Brain microvascular endothelial cell (primary cell): ENCODE data around the gene FICD.
A peak's percentile ranks its signal among the peaks of the same experiment; 100 is the strongest.
"Not testable (repeated sequence)": the region's sequence is repeated elsewhere in the genome, so short reads cannot be mapped to it uniquely, and the experiment has no call there.

Experiments used
- DNase-seq: peaks from one replicate; pipeline ENCODE4 v3.0.0-alpha.2; 2020
- H3K27ac ChIP-seq: fragments of 250-450 bp; sonication (Bioruptor Pico); 2 replicates; pipeline ENCODE4 v1.5.1; 2020; ENCODE audit warnings: mild to moderate bottlenecking, moderate library complexity
- H3K27me3 ChIP-seq: fragments of 250-450 bp; sonication (Bioruptor Pico); replicated peaks from 2 replicates; pipeline ENCODE4 v1.5.1; 2020; ENCODE audit warnings: mild to moderate bottlenecking
- H3K36me3 ChIP-seq: fragments of 250-450 bp; sonication (Bioruptor Pico); replicated peaks from 2 replicates; pipeline ENCODE4 v1.5.1; 2020; ENCODE audit warnings: mild to moderate bottlenecking
- H3K4me3 ChIP-seq: 2 replicates; pipeline ENCODE4 v1.5.1; 2011; ENCODE audit warnings: low read depth, mild to moderate bottlenecking, control low read depth, low read length, moderate library complexity
- CTCF ChIP-seq: IDR thresholded peaks from 2 replicates; pipeline ENCODE4 v1.5.1; 2011; ENCODE audit warnings: low read depth, mild to moderate bottlenecking, moderate library complexity, low read length, control low read depth, inconsistent platforms; ENCODE audit errors: missing control alignments
- in situ Hi-C: cut with HindIII; loops from 2 replicates; pipeline ENCODE4 v1.10.0; 2017; ENCODE audit warnings: low sequenced_read_pairs, low pct_ligation_motif_present

The FICD gene

GRCh38 chr12:108551535-108551934, 36.5 kb downstream of the FICD start:
- Histone ChIP-seq H3K27me3 (no peaks in the 10 kb centered on the region), H3K36me3 (peaks cover 18% of the 10 kb centered on the region), H3K4me3 (no peak overlapping the region), H3K27ac (no peak overlapping the region)
- no peak for TF ChIP-seq CTCF
- DNase-seq = no peak
- in situ Hi-C loops = no loop called here

GRCh38 chr12:108553799-108554198, 38.7 kb downstream of the FICD start:
- no peak for DNase-seq
- Histone ChIP-seq H3K27ac (no peak overlapping the region), H3K27me3 (no peaks in the 10 kb centered on the region), H3K4me3 (no peak overlapping the region), H3K36me3 (peaks cover 3% of the 10 kb centered on the region)
- no peak for TF ChIP-seq CTCF
- in situ Hi-C loops = no loop called here

GRCh38 chr12:108555383-108555782, 40.3 kb downstream of the FICD start:
- H3K36me3 ChIP-seq, H3K27ac ChIP-seq, in situ Hi-C loops, DNase-seq, H3K4me3 ChIP-seq, H3K27me3 ChIP-seq: not testable (repeated sequence)

GRCh38 chr12:108559007-108559655, 44.1 kb downstream of the FICD start:
- TF ChIP-seq CTCF = no peak
- no peak for DNase-seq
- in situ Hi-C loops = no loop called here
- Histone ChIP-seq H3K36me3 (peaks cover 3% of the 10 kb centered on the region), H3K4me3 (no peak overlapping the region), H3K27me3 (no peaks in the 10 kb centered on the region), H3K27ac (no peak overlapping the region)

- Histone ChIP-seq H3K27me3 (no peaks in the 10 kb centered on the region), H3K4me3 (peak overlapping the region; percentile 100), H3K27ac (peak overlapping the region; percentile 99), H3K36me3 (peaks cover 5% of the 10 kb centered on the region)
- in situ Hi-C loops = no loop called here
- DNase-seq = no peak
- TF ChIP-seq CTCF = peak; percentile 28
These were observed 44.7 kb downstream of the FICD start for GRCh38 chr12:108559748-108560147.

GRCh38 chr12:108560321-108560721, 45.2 kb downstream of the FICD start:
- peak; percentile 56 for DNase-seq
- peak overlapping the region; percentile 100 for H3K4me3 ChIP-seq
- H3K36me3 ChIP-seq = peaks cover 10% of the 10 kb centered on the region
- peak overlapping the region; percentile 99 for H3K27ac ChIP-seq
- in situ Hi-C loops = no loop called here
- no peak for TF ChIP-seq CTCF
- no peaks in the 10 kb centered on the region for H3K27me3 ChIP-seq
